Skeletal muscle satellite cell (primary cell): ENCODE data around the gene AQP1.

Experiments
- H3K27me3 ChIP-seq: 2 replicates; pipeline ENCODE4 v1.7.0; 2013; ENCODE audit warnings: low read length; ENCODE audit not compliant: control insufficient read depth, insufficient read depth
- H3K36me3 ChIP-seq: 2 replicates; pipeline ENCODE4 v1.7.0; 2013; ENCODE audit warnings: mild to moderate bottlenecking, control low read depth, low read length; ENCODE audit not compliant: insufficient read depth
- H3K4me1 ChIP-seq: 2 replicates; pipeline ENCODE4 v1.7.0; 2013; ENCODE audit warnings: low read length; ENCODE audit not compliant: control insufficient read depth, insufficient read depth
- H3K4me2 ChIP-seq: 2 replicates; pipeline ENCODE4 v1.7.0; 2013; ENCODE audit warnings: mild to moderate bottlenecking, low read length
- H3K4me3 ChIP-seq: 2 replicates; pipeline ENCODE4 v1.7.0; 2013; ENCODE audit warnings: low read length
- H3K9ac ChIP-seq: 2 replicates; pipeline ENCODE4 v1.7.0; 2013; ENCODE audit warnings: mild to moderate bottlenecking, low read depth, low read length, moderate library complexity
- H3K9me3 ChIP-seq: replicated peaks from 2 replicates; pipeline ENCODE4 v1.7.0; 2013; ENCODE audit warnings: mild to moderate bottlenecking, control low read depth, low read length

AQP1 gene

DNA sequence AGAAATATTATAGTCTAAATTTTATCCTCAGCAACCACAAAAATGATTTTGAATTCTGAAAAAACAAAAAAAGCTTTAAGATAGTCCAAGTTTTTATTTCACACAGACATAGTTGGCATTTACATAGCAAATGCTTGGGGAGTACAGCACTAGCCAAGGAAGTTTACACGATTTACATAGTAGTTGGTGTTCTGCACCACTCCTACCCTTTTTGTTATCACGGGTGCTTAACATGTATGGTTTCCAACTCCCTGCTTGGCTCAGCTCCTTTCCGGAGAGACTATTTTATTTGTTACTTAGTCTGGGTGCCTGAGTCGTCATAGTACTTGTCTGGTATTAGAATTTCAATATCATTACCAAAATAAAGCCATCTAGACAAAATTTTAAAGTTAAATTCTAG lies 43.3 kb downstream of the AQP1 start:
- Histone ChIP-seq H3K4me3 (no peak overlapping the region), H3K36me3 (no peaks in the 10 kb centered on the region), H3K4me1 (no peaks in the 10 kb centered on the region), H3K27me3 (peaks cover 14% of the 10 kb centered on the region), H3K9me3 (no peaks in the 10 kb centered on the region), H3K9ac (no peak overlapping the region), H3K4me2 (no peak overlapping the region)

DNA sequence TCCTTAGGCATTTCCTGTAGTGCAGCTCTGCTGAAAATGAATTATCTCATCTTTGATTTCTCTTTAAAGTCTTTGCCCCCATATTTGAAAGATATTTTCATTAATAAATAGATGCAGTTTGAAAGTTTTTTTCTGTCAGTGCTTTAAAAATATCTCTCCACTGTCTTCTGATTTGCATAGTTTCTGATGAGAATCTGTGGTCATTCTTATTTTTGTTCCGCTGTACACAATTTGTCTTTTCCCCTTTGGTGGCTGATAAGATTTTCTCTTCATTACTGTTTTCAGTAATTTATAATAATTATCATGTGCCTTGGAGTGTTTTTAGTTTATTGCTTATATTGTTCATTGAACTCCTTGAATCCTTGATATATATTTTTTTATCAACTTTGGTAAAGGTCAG lies 45.1 kb downstream of the AQP1 start:
- Histone ChIP-seq H3K4me1 (no peaks in the 10 kb centered on the region), H3K27me3 (peaks cover 9% of the 10 kb centered on the region), H3K4me2 (no peak overlapping the region), H3K4me3 (no peak overlapping the region), H3K36me3 (no peaks in the 10 kb centered on the region), H3K9ac (no peak overlapping the region), H3K9me3 (no peaks in the 10 kb centered on the region)

DNA sequence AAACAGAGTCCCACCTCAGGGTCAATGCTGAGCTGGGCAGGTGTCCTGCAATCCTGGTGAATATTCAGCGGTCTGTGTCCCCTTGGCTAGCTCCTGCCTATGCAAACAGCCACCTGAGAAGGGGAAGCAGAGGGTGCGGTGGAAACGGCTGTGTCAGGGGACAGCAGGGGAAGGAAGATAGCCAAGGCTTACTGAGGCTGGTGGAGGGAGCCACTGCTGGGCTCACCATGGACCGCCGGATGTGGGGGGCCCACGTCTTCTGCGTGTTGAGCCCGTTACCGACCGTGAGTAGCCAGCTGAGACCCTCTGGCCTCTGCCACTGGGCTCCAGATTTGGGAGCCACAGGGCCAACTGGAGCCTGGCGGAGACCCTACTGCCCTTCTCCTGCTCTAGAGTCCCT lies 52.2 kb downstream of the AQP1 start, which contains the start of gene GHRHR:
Gene GHRHR (plus strand): TSS at position 112 of the 400 bp plus-strand sequence. CDS start 116 bp downstream, at position 228.
- Histone ChIP-seq H3K9ac (no peak within 1 kb of the TSS), H3K4me3 (no peak within 1 kb of the TSS), H3K36me3 (no peaks in the 10 kb centered on the region), H3K4me1 (no peaks in the 10 kb centered on the region), H3K9me3 (no peaks in the 10 kb centered on the region), H3K27me3 (peaks cover 47% of the 10 kb centered on the region), H3K4me2 (no peak within 1 kb of the TSS)

DNA sequence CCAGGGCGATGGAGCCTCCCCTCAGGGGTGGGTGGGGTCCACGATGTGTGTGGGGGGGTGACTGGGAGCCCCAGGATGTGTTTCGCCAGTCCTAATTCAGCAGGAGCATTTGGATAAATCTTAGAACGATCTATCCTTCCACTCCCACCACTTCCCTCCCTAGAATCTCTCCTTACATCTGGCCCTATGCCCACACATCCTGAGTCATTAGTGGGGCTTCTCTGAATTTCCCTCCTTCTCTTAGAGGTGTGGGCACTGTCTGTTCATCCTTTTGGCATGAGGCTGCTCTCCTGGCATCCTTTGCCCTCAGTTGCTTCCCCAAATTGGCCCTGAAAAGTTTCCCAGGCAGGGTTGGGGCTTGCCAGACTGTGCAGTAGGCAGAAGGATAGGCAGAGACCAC lies 53.7 kb downstream of the AQP1 start:
- no peak overlapping the region for H3K4me3 ChIP-seq

DNA sequence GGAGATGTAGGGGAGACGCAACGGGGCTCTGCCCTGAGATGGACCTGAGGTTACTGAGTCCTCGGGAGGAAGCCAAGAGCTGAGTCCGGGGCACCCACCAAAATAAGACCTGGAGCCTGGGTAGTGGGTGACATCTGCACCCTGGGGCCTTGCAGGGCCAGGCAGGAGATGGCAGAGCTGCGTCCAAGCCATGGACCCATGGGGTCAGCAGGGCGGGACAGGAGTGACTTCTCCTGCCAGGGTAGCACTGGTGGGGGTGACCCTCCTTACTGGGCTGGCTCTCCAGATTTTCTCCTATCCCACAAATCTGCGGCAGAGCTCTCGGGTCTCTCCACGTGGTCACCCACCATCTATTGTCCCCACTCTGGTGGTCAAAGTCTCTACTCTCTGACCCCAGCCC lies 54.2 kb downstream of the AQP1 start:
- peaks cover 61% of the 10 kb centered on the region for H3K27me3 ChIP-seq

More for the DNA sequence above, 53.7 kb downstream of the AQP1 start:
- Histone ChIP-seq H3K4me1 (no peaks in the 10 kb centered on the region), H3K36me3 (no peaks in the 10 kb centered on the region), H3K9me3 (no peaks in the 10 kb centered on the region), H3K27me3 (peaks cover 56% of the 10 kb centered on the region), H3K9ac (no peak overlapping the region), H3K4me2 (no peak overlapping the region)

DNA sequence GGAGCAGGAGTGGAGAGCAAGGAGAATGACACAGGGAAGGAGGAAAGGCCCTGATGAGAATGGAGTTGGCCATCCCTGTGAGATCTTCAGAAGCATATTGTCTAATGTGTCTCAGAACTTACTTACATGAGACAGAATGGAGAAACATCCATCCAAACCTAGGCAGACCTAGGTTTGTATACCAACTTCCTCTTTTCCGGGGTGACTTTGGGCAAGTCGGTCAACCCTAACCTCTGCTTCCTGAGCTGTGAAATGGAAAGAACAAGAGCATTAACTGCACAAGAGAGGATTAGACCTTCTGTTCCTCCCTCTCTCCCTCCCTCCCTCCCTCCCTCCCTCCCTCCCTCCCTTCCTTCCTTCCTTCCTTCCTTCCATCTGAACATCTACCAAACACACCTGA lies 56.6 kb downstream of the AQP1 start:
- no peak overlapping the region for H3K9ac ChIP-seq
- H3K4me1 ChIP-seq = no peaks in the 10 kb centered on the region
- no peak overlapping the region for H3K4me3 ChIP-seq
- H3K9me3 ChIP-seq = no peaks in the 10 kb centered on the region
- no peaks in the 10 kb centered on the region for H3K36me3 ChIP-seq
- H3K4me2 ChIP-seq = no peak overlapping the region
- peaks cover 74% of the 10 kb centered on the region for H3K27me3 ChIP-seq

More for the DNA sequence above, 54.2 kb downstream of the AQP1 start:
- Histone ChIP-seq H3K36me3 (no peaks in the 10 kb centered on the region), H3K9me3 (no peaks in the 10 kb centered on the region), H3K4me1 (no peaks in the 10 kb centered on the region), H3K4me3 (no peak overlapping the region), H3K9ac (no peak overlapping the region), H3K4me2 (no peak overlapping the region)

DNA sequence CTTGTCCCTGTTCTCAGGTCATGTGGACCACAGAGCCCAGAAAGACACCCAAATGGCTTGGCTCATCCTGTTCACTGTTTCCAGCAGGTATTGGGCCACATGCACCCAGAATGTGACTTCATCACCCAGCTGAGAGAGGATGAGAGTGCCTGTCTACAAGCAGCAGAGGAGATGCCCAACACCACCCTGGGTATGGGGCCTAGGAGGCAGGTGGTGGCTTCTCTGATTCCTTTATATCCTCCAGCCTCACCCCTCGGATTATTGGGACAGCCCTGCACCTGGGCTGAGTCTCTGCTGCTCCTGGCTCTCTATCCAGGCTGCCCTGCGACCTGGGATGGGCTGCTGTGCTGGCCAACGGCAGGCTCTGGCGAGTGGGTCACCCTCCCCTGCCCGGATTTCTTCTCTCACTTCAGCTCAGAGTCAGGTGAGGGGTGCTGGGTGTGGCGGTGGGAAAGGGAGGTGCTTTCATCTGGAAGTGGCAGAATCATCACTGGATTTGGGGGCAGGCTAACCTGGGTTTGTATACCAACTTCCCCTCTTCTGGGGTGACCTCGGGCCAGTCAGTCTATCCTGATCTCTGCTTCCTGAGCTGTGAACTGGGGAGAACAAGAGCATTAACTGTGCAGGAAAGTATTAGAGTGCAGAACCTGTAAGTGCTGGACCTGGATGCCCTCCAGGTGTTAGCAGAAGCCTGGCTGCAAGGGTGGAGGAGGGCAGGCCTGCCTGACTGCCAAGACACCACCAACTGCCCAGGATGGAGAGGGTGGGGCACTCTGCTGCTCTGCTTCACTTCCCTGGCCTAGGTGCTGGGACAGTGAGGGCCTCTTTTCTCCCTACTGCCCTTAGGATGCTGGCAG lies 57.3 kb downstream of the AQP1 start:
- Histone ChIP-seq H3K4me2 (no peak overlapping the region), H3K4me3 (no peak overlapping the region), H3K9ac (no peak overlapping the region), H3K9me3 (no peaks in the 10 kb centered on the region), H3K27me3 (peaks cover 75% of the 10 kb centered on the region), H3K36me3 (no peaks in the 10 kb centered on the region), H3K4me1 (no peaks in the 10 kb centered on the region)

DNA sequence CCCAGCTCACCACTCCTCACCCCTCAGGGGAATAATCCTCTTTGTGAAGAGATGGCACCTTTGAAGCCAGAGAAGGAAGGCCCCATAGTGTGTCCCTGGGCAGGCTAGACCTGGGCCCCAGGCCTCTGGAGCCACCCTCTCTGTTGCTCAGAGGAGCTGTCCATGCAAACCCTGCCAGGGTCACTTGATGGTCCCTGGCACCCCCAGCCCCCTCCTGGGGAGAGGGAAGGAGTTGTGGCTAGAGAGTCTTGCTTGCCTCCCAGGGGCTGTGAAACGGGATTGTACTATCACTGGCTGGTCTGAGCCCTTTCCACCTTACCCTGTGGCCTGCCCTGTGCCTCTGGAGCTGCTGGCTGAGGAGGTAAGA lies 57.9 kb downstream of the AQP1 start:
- Histone ChIP-seq H3K4me1 (no peaks in the 10 kb centered on the region), H3K4me2 (no peak overlapping the region), H3K36me3 (no peaks in the 10 kb centered on the region), H3K9ac (no peak overlapping the region), H3K27me3 (peaks cover 75% of the 10 kb centered on the region), H3K9me3 (no peaks in the 10 kb centered on the region), H3K4me3 (no peak overlapping the region)

DNA sequence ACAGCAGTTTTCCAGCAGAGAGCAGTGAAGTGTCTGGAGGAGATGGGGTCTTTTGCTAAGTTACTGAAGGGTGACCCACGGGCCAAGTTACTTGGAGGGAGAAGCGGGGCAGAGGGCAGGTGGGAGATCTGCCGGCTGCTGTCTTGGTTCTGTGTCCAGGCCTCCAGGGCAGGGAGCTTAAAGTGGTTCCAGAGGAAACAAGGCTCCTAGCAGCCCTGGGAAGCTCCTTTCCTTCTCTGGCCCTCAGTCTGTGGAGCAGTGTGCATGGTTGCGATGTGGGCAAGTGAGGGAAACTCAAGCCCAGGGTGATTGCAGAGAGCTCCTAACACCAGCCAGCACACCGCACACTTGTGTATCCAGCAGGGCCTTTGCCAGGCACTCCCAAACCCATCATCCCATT lies 58.4 kb downstream of the AQP1 start:
- no peaks in the 10 kb centered on the region for H3K36me3 ChIP-seq
- peaks cover 72% of the 10 kb centered on the region for H3K27me3 ChIP-seq
- no peaks in the 10 kb centered on the region for H3K4me1 ChIP-seq
- no peak overlapping the region for H3K9ac ChIP-seq
- H3K4me3 ChIP-seq = no peak overlapping the region
- no peaks in the 10 kb centered on the region for H3K9me3 ChIP-seq
- H3K4me2 ChIP-seq = no peak overlapping the region

DNA sequence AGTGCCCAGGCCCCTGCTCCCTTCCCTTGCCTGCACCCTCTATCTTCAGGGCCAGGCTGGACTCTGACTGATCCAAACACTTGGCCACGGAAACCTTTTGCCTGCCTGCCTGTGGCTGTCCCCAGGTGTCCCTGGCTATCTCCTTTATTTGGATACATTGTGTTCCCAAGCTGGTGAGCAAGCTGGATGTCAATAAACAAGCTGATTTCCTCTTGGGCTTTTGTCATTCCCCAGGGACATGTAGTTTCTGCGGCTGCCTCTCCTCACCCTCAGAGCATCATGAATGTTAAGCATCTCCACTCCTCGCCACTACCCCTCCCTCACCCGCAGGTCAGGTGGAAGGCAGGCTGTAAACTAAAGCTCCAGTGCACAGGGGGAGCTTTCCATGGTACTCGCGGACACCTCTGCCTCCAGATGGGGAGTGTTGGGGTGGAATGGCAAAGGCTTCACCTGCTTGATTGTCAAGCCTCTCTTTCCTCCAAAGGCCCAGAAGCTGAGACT lies 59.0 kb downstream of the AQP1 start:
- Histone ChIP-seq H3K9me3 (no peaks in the 10 kb centered on the region), H3K4me2 (no peak overlapping the region), H3K4me3 (no peak overlapping the region), H3K27me3 (peaks cover 75% of the 10 kb centered on the region), H3K4me1 (no peaks in the 10 kb centered on the region), H3K9ac (no peak overlapping the region), H3K36me3 (no peaks in the 10 kb centered on the region)

DNA sequence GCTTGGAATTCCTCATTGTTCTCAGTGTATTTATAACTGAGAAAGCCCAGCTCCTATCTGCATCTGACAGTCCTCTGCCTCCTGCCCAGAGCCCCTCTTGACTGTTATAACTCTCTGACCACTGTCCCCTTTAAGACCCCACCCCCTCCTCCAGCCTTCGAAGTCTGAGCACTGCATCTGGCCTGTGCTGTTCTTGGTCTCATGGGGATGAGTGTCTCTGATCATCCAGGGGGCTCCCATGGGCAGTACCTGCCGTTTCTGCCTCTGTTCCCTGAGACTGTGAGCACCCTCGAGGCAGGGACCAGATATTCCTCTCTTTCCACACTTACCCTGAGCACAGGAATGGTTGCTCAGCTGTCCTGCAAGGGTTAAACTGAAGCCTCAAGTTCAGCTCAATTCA lies 59.8 kb downstream of the AQP1 start:
- Histone ChIP-seq H3K9me3 (no peaks in the 10 kb centered on the region), H3K4me1 (no peaks in the 10 kb centered on the region), H3K4me3 (no peak overlapping the region), H3K4me2 (no peak overlapping the region), H3K9ac (no peak overlapping the region), H3K27me3 (peaks cover 83% of the 10 kb centered on the region), H3K36me3 (no peaks in the 10 kb centered on the region)
